Transverse colon (tissue), 4 donors: ENCODE measurements around the gene CABCOCO1. TPM values are rescaled to one million over a fixed set of nuclear protein-coding genes. Genes with fewer than 3 reads are reported as not detected.

Experiments used
- DNase-seq: peaks from one replicate; pipeline ENCODE4 v3.0.0-alpha.2; 2019
- H3K27ac ChIP-seq, 4 donors: fragments of 200-600 bp; sonication (generic); 2 replicates each; pipeline ENCODE4 v1.5.1; 2016 to 2018; ENCODE audit warnings: inconsistent platforms in 4 of 4
- H3K27me3 ChIP-seq: fragments of 200-600 bp; sonication (generic); 2 replicates; pipeline ENCODE4 v1.5.1; 2017; ENCODE audit warnings: inconsistent platforms
- H3K36me3 ChIP-seq, 4 donors: fragments of 200-600 bp; sonication (generic); 2 replicates each; pipeline ENCODE4 v1.5.1; 2017 to 2019; ENCODE audit warnings: inconsistent platforms in 4 of 4
- H3K4me1 ChIP-seq, 4 donors: fragments of 200-600 bp; sonication (generic); 2 replicates each; pipeline ENCODE4 v1.5.1; 2017 to 2020; ENCODE audit warnings: inconsistent platforms in 4 of 4
- H3K4me3 ChIP-seq, 4 donors: fragments of 200-600 bp; sonication (generic); 1 replicate in 1 of 4; 2 replicates in 3 of 4; pipeline versions ENCODE4 v1.5.1 to v1.6.1; 2017 to 2019; ENCODE audit warnings: inconsistent platforms in 4 of 4
- H3K9me3 ChIP-seq, 2 donors: fragments of 200-600 bp; sonication (generic); 2 replicates each; pipeline ENCODE4 v1.5.1; 2017 to 2019; ENCODE audit warnings: inconsistent platforms in 2 of 2
- CTCF ChIP-seq, 5 experiments: fragments of 200-600 bp in 3 of 5; fragments of 450-650 bp in 2 of 5; sonication (generic) in 3 of 5; IDR thresholded peaks; 1 replicate in 2 of 5; 2 replicates in 3 of 5; pipeline ENCODE4 v1.5.1; 2016 to 2017; ENCODE audit warnings: antibody characterized with exemption in 5 of 5, inconsistent platforms in 3 of 5, mild to moderate bottlenecking in 2 of 5, moderate library complexity in 1 of 5
- EP300 ChIP-seq: sonication (generic); formaldehyde crosslinking; IDR thresholded peaks from one replicate; pipeline ENCODE4 v1.6.1; 2017; ENCODE audit warnings: antibody characterized with exemption, low read depth
- POLR2A ChIP-seq: fragments of 450-650 bp; IDR thresholded peaks from one replicate; pipeline ENCODE4 v1.6.1; 2016; ENCODE audit warnings: antibody characterized with exemption, mild to moderate bottlenecking, moderate library complexity
- POLR2AphosphoS5 ChIP-seq, 3 donors: sonication (generic); formaldehyde crosslinking; IDR thresholded peaks; one replicate each; pipeline ENCODE4 v1.6.1; 2016; ENCODE audit warnings: antibody characterized with exemption in 3 of 3
- WGBS, 2 donors: methylation state at CpG; one replicate each; pipeline ENCODE4 v1.1.5; 2018; ENCODE audit warnings: low coverage in 1 of 2; 5-methylcytosine and 5-hydroxymethylcytosine counted together
- in situ Hi-C, 4 donors: fragments of 200-750 bp; cut with MboI; loops; one replicate each; pipeline versions ENCODE4 v1.15.0 to v1.15.1; 2017; ENCODE audit warnings: low sequenced_read_pairs in 3 of 4, low pct_ligation_motif_present in 1 of 4, low pct_unique_long_range_greater_than_20kb in 1 of 4
- intact Hi-C: fragments of 100-400 bp; cut with DNase I; formaldehyde crosslinking; loops from one replicate; pipeline ENCODE4 v1.15.1; 2023; ENCODE audit warnings: low total_unique reads
- total RNA-seq, 4 donors: library from RNA; depleted of rRNA; stranded (reverse); fragments of >200 nt; gene quantifications; one replicate each; pipeline ENCODE4 v1.1.0, GENCODE V29; 2016

Gene CABCOCO1
- total RNA-seq, 4 donors from 2014 or later, result not detected

- H3K9me3 ChIP-seq, result no peaks in the 10 kb centered on the region
- H3K4me3 ChIP-seq, result no peak overlapping the region
- H3K36me3 ChIP-seq, result no peaks in the 10 kb centered on the region
- TF ChIP-seq CTCF (IDR thresholded peaks at IDR 0.05) (no peak), POLR2A (no peak), EP300 (no peak), POLR2AphosphoS5 (IDR thresholded peaks at IDR 0.05) (no peak)
- 61 to 79% methylated on average over 2 to 3 of the region's 3 CpGs for WGBS, 2 donors
- intact Hi-C loops, result no loop called here
- in situ Hi-C loops, result no loop called here
- H3K27me3 ChIP-seq, result no peaks in the 10 kb centered on the region
- H3K4me1 ChIP-seq, result peaks cover 0 to 9% (median 3%) of the 10 kb centered on the region in 4 donors
- DNase-seq, result no peak
- no peak overlapping the region for H3K27ac ChIP-seq
Observed at GRCh38 chr10:61785473-61786105, 122.9 kb downstream of the CABCOCO1 start.

GRCh38 chr10:61786728-61787127 lies 124.0 kb downstream of the CABCOCO1 start:
- Histone ChIP-seq H3K4me1 (peaks cover 0 to 9% (median 3%) of the 10 kb centered on the region in 4 donors), H3K27ac (peak overlapping the region in 2 of 4 donors; percentile 5 to 27), H3K4me3 (no peak overlapping the region), H3K27me3 (no peaks in the 10 kb centered on the region), H3K36me3 (no peaks in the 10 kb centered on the region), H3K9me3 (no peaks in the 10 kb centered on the region)
- in situ Hi-C loops, result no loop called here
- 47 to 62% methylated on average over 4 of the region's 4 CpGs for WGBS, 2 donors
- DNase-seq, result no peak
- TF ChIP-seq EP300 (no peak), POLR2A (no peak), POLR2AphosphoS5 (IDR thresholded peaks at IDR 0.05) (no peak), CTCF (IDR thresholded peaks at IDR 0.05) (no peak)
- intact Hi-C loops, result no loop called here

GRCh38 chr10:61787170-61787569 lies 124.4 kb downstream of the CABCOCO1 start:
- Histone ChIP-seq H3K27me3 (no peaks in the 10 kb centered on the region), H3K9me3 (no peaks in the 10 kb centered on the region), H3K4me3 (no peak overlapping the region), H3K36me3 (no peaks in the 10 kb centered on the region), H3K4me1 (peaks cover 0 to 9% (median 3%) of the 10 kb centered on the region in 4 donors), H3K27ac (peak overlapping the region in 2 of 4 donors; percentile 5 to 27)
- no peak for DNase-seq
- intact Hi-C loops (no loop called here), in situ Hi-C loops (no loop called here)
- 59 to 72% methylated on average over 3 of the region's 3 CpGs for WGBS, 2 donors
- TF ChIP-seq EP300 (no peak), POLR2AphosphoS5 (IDR thresholded peaks at IDR 0.05) (no peak), POLR2A (no peak), CTCF (IDR thresholded peaks at IDR 0.05) (no peak)

GRCh38 chr10:61789031-61789430 lies 126.3 kb downstream of the CABCOCO1 start:
- H3K36me3 ChIP-seq, result no peaks in the 10 kb centered on the region
- WGBS, 2 donors, result 59 to 70% methylated on average over 1 of the region's 1 CpG
- in situ Hi-C loops, result no loop called here

More at GRCh38 chr10:61789031-61789430, 126.3 kb downstream of the CABCOCO1 start:
- peaks cover 0 to 25% (median 3%) of the 10 kb centered on the region in 4 donors for H3K4me1 ChIP-seq
- no peak overlapping the region for H3K4me3 ChIP-seq
- no peak overlapping the region for H3K27ac ChIP-seq
- no peak for DNase-seq
- no peaks in the 10 kb centered on the region for H3K27me3 ChIP-seq
- H3K9me3 ChIP-seq, result no peaks in the 10 kb centered on the region
- intact Hi-C loops, result loop anchor here (2.0 kb wide), 1 partner anchor 46 kb away; no protein-coding TSS in a partner anchor
- no peak for TF ChIP-seq CTCF (IDR thresholded peaks at IDR 0.05)
- no peak for TF ChIP-seq POLR2AphosphoS5 (IDR thresholded peaks at IDR 0.05)
- TF ChIP-seq EP300, result no peak
- no peak for TF ChIP-seq POLR2A
